ENCODE results near the gene CDPF1. TPM values are rescaled to one million over a fixed set of nuclear protein-coding genes. Genes with fewer than 3 reads are reported as not detected.

Gene CDPF1
- total RNA-seq, 1 donor from 2014 or later = 6.9 TPM

DNA sequence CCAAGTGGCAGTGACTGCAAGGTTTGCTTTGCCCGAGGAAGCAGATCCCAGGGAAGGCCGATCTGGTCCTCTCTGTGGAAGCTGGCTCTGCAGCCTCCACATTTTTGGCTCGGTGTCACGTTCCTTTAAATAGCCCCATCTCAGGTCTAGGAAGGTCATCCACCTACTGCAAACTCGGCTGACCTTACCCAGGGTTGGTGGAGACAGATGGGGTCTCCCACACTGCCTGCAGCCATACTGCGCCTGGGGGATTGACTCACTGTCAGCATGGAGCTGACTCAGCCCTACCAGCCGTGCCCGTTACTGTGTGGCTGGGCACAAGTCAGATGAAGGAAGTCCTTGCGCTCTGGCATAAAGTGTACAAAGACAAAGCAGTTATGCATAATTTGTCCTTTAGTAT, 16.9 kb downstream of the CDPF1 start:
- Mint-ChIP-seq H3K4me1 (ENCODE audit: low read depth, unreplicated experiment) (peaks cover 7% of the 10 kb centered on the region), H3K27me3 (ENCODE audit: unreplicated experiment) (no peaks in the 10 kb centered on the region), H3K27ac (ENCODE audit: unreplicated experiment) (peak overlapping the region; percentile 33), H3K4me3 (ENCODE audit: unreplicated experiment) (no peak overlapping the region), H3K36me3 (ENCODE audit: unreplicated experiment) (peaks cover 4% of the 10 kb centered on the region), H3K9me3 (ENCODE audit: unreplicated experiment) (peaks cover 4% of the 10 kb centered on the region)
- TF ChIP-seq, protein P1, sequence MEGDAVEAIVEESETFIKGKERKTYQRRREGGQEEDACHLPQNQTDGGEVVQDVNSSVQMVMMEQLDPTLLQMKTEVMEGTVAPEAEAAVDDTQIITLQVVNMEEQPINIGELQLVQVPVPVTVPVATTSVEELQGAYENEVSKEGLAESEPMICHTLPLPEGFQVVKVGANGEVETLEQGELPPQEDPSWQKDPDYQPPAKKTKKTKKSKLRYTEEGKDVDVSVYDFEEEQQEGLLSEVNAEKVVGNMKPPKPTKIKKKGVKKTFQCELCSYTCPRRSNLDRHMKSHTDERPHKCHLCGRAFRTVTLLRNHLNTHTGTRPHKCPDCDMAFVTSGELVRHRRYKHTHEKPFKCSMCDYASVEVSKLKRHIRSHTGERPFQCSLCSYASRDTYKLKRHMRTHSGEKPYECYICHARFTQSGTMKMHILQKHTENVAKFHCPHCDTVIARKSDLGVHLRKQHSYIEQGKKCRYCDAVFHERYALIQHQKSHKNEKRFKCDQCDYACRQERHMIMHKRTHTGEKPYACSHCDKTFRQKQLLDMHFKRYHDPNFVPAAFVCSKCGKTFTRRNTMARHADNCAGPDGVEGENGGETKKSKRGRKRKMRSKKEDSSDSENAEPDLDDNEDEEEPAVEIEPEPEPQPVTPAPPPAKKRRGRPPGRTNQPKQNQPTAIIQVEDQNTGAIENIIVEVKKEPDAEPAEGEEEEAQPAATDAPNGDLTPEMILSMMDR (IDR thresholded peaks at IDR 0.05; ENCODE audit: partially characterized antibody, unreplicated experiment) = no peak
- peak; percentile 55 for DNase-seq

DNA sequence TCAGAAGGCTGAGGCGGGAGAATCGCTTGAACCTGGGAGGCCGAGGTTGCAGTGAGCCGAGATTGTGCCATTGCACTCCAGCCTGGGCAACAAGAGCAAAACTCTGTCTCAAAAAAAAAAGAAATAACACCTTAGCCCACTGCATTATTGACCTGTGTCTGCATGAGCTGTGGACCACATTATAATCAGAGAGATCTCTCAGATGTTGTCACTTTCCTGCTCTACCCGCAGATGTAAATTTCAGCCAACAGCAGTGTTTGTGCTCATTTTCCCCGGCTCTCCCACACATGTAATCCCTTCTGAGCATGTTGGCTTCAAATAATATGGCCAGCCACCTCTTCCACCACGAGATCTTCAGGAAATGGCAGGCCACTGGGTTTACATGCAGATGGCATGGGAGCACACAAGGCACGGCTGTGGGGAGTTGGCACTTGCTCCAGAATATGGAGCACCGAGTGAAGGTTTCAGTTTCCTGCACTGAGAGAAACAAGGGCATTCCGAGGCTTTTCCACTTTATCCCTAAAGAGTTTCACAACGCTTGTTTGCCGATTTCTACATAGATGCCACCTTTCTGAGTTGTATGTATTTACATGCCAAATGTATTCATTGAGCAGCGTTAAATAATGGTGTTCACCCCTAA, 19.7 kb downstream of the CDPF1 start:
- H3K36me3 Mint-ChIP-seq (ENCODE audit: unreplicated experiment) = no peaks in the 10 kb centered on the region
- TF ChIP-seq, protein P1 (IDR thresholded peaks at IDR 0.05; ENCODE audit: partially characterized antibody, unreplicated experiment) = no peak
- no peak overlapping the region for H3K27ac Mint-ChIP-seq (ENCODE audit: unreplicated experiment)
- no peak for DNase-seq
- peaks cover 7% of the 10 kb centered on the region for H3K4me1 Mint-ChIP-seq (ENCODE audit: low read depth, unreplicated experiment)
- H3K9me3 Mint-ChIP-seq (ENCODE audit: unreplicated experiment) = peaks cover 8% of the 10 kb centered on the region
- no peak overlapping the region for H3K4me3 Mint-ChIP-seq (ENCODE audit: unreplicated experiment)
- H3K27me3 Mint-ChIP-seq (ENCODE audit: unreplicated experiment) = peaks cover 5% of the 10 kb centered on the region

DNA sequence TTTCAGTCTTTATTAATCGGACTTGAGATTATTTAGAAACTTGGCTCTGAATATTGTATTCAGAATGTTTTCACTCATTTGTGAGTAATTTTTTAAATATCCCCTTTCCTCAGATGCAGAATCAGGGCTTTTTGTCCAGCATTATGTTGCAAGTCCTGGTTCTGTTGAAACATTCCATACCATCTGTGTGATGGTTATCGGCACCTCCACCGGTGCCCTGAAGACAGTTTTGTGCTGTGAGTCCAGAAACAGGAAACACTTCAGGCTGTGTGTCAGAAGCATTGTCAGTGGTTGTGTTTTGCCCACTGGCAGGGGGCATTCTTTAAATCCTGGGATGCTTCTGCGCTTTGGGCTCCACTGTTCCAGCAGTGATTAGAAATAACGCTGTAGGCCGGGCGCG, 20.4 kb downstream of the CDPF1 start:
- Mint-ChIP-seq H3K9me3 (ENCODE audit: unreplicated experiment) (peaks cover 8% of the 10 kb centered on the region), H3K36me3 (ENCODE audit: unreplicated experiment) (no peaks in the 10 kb centered on the region), H3K27me3 (ENCODE audit: unreplicated experiment) (peaks cover 5% of the 10 kb centered on the region), H3K27ac (ENCODE audit: unreplicated experiment) (no peak overlapping the region), H3K4me1 (ENCODE audit: low read depth, unreplicated experiment) (peaks cover 5% of the 10 kb centered on the region), H3K4me3 (ENCODE audit: unreplicated experiment) (no peak overlapping the region)
- DNase-seq = no peak
- TF ChIP-seq, protein P1 (IDR thresholded peaks at IDR 0.05; ENCODE audit: partially characterized antibody, unreplicated experiment) = no peak

DNA sequence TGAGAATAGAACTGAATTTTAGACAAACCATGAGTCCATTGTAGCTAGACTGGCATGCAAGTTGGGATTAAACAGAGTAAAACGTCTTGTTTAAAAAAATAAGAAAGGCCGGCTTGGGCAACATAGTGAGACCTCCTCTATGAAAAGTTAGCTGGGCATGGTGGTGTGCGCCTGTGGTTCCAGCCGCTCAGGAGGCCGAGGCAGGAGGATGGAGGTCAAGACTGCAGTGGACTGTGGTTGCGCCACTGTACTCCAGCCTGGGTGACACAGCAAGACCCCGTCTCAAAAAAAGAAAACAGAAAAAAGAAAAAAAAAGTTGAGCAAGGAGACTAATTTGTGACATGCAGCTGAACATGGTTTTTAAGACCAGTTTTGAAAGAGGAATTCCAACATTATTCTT, 23.5 kb downstream of the CDPF1 start:
- Mint-ChIP-seq H3K4me1 (ENCODE audit: low read depth, unreplicated experiment) (peaks cover 1% of the 10 kb centered on the region), H3K9me3 (ENCODE audit: unreplicated experiment) (peaks cover 5% of the 10 kb centered on the region), H3K27me3 (ENCODE audit: unreplicated experiment) (peaks cover 5% of the 10 kb centered on the region), H3K36me3 (ENCODE audit: unreplicated experiment) (no peaks in the 10 kb centered on the region), H3K4me3 (ENCODE audit: unreplicated experiment) (no peak overlapping the region), H3K27ac (ENCODE audit: unreplicated experiment) (no peak overlapping the region)
- no peak for DNase-seq
- TF ChIP-seq, protein P1 (IDR thresholded peaks at IDR 0.05; ENCODE audit: partially characterized antibody, unreplicated experiment) = no peak

DNA sequence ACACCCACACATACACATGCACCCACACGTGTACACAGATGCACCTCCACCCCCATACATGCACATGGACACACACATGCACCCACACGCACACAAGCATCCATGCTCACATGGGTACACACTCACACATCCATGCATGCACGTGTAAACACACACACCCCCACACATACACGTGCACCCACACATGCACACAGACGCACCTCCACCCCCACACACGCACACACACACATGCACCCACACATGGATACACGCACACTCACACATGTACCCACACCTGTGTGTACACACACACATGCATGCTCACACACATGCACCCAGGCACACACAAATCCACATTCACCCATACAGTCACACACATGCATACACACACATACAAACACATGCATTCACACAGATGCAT, 24.5 kb downstream of the CDPF1 start:
- Mint-ChIP-seq H3K27me3 (ENCODE audit: unreplicated experiment) (peaks cover 5% of the 10 kb centered on the region), H3K4me1 (ENCODE audit: low read depth, unreplicated experiment) (peaks cover 1% of the 10 kb centered on the region), H3K9me3 (ENCODE audit: unreplicated experiment) (peaks cover 5% of the 10 kb centered on the region), H3K27ac (ENCODE audit: unreplicated experiment) (no peak overlapping the region), H3K36me3 (ENCODE audit: unreplicated experiment) (no peaks in the 10 kb centered on the region), H3K4me3 (ENCODE audit: unreplicated experiment) (no peak overlapping the region)
- TF ChIP-seq, protein P1 (IDR thresholded peaks at IDR 0.05; ENCODE audit: partially characterized antibody, unreplicated experiment) = no peak
- DNase-seq = no peak

All from glutamatergic neuron (in vitro differentiated cells).